Measurements from ENCODE around the gene HECTD1.
"Not testable (repeated sequence)": the region's sequence is repeated elsewhere in the genome, so short reads cannot be mapped to it uniquely, and the experiment has no call there.

Gene HECTD1

GRCh38 chr14:31196839-31197492 is 10.6 kb downstream of the HECTD1 start:
- Histone ChIP-seq H3K27me3 (ENCODE audit: control insufficient read depth in 3 of 3, insufficient read depth in 3 of 3, low read depth in 1 of 3, low read length in 3 of 3) (no peaks in the 10 kb centered on the region), H2BK5ac (ENCODE audit: low read length) (no peak overlapping the region), H2BK12ac (ENCODE audit: low read length) (no peak overlapping the region), H2AK5ac (ENCODE audit: low read depth, low read length) (no peak overlapping the region), H4K91ac (ENCODE audit: low read depth, low read length, poor library complexity) (no peak overlapping the region), H3K36me3 (replicated peaks in 1 of 2; ENCODE audit: control insufficient read depth in 2 of 2, insufficient read depth in 2 of 2, low read length in 2 of 2) (peaks cover 2 to 81% of the 10 kb centered on the region in 2 donors), H2BK15ac (ENCODE audit: low read length) (no peak overlapping the region), H3K14ac (ENCODE audit: low read length) (no peak overlapping the region), H3K9me3 (replicated peaks in 1 of 2; ENCODE audit: control insufficient read depth in 2 of 2, insufficient read depth in 1 of 2, low read depth in 1 of 2, low read length in 2 of 2) (no peaks in the 10 kb centered on the region), H3K9ac (ENCODE audit: low read depth, low read length, poor library complexity) (no peak overlapping the region), H3K23ac (ENCODE audit: low read depth, low read length, poor library complexity) (no peak overlapping the region), H3K4me3 (ENCODE audit: low read length in 2 of 2) (no peak overlapping the region), H2AFZ (ENCODE audit: low read length) (no peak overlapping the region), H4K8ac (ENCODE audit: low read depth, low read length) (no peak overlapping the region), H3K4me1 (ENCODE audit: control insufficient read depth in 2 of 2, insufficient read depth in 1 of 2, low read depth in 1 of 2, low read length in 2 of 2) (peaks cover 0 to 1% of the 10 kb centered on the region in 2 donors), H3K4me2 (ENCODE audit: insufficient read depth, low read length, poor library complexity, severe bottlenecking) (no peak overlapping the region), H3K79me1 (ENCODE audit: low read depth, low read length) (no peaks in the 10 kb centered on the region), H2BK120ac (ENCODE audit: low read depth, low read length) (no peak overlapping the region), H3K4ac (ENCODE audit: low read length) (no peak overlapping the region), H3K27ac (replicated peaks; ENCODE audit: low read length) (no peak overlapping the region), H3K18ac (ENCODE audit: low read length) (no peak overlapping the region)
- WGBS, 2 donors (ENCODE audit: extremely low coverage in 2 of 2, insufficient read length in 2 of 2, insufficient replicate concordance in 1 of 2): no CpG with 5 or more reads among the region's 8 CpGs
- DNase-seq (ENCODE audit: low spot score): no peak

GRCh38 chr14:31194661-31195060 is 12.9 kb downstream of the HECTD1 start:
- Histone ChIP-seq H3K27ac (replicated peaks; ENCODE audit: low read length) (no peak overlapping the region), H4K91ac (ENCODE audit: low read depth, low read length, poor library complexity) (no peak overlapping the region), H2BK5ac (ENCODE audit: low read length) (no peak overlapping the region), H2BK120ac (ENCODE audit: low read depth, low read length) (no peak overlapping the region), H3K36me3 (replicated peaks in 1 of 2; ENCODE audit: control insufficient read depth in 2 of 2, insufficient read depth in 2 of 2, low read length in 2 of 2) (peaks cover 2 to 80% of the 10 kb centered on the region in 2 donors), H2BK12ac (ENCODE audit: low read length) (no peak overlapping the region), H3K14ac (ENCODE audit: low read length) (no peak overlapping the region), H3K27me3 (ENCODE audit: control insufficient read depth in 3 of 3, insufficient read depth in 3 of 3, low read depth in 1 of 3, low read length in 3 of 3) (no peaks in the 10 kb centered on the region), H3K4me2 (ENCODE audit: insufficient read depth, low read length, poor library complexity, severe bottlenecking) (no peak overlapping the region), H2BK15ac (ENCODE audit: low read length) (no peak overlapping the region), H3K4me1 (ENCODE audit: control insufficient read depth in 2 of 2, insufficient read depth in 1 of 2, low read depth in 1 of 2, low read length in 2 of 2) (peaks cover 0 to 1% of the 10 kb centered on the region in 2 donors), H3K9ac (ENCODE audit: low read depth, low read length, poor library complexity) (no peak overlapping the region), H3K18ac (ENCODE audit: low read length) (no peak overlapping the region), H3K9me3 (replicated peaks in 1 of 2; ENCODE audit: control insufficient read depth in 2 of 2, insufficient read depth in 1 of 2, low read depth in 1 of 2, low read length in 2 of 2) (no peaks in the 10 kb centered on the region), H3K4me3 (ENCODE audit: low read length in 2 of 2) (no peak overlapping the region), H4K8ac (ENCODE audit: low read depth, low read length) (no peak overlapping the region), H3K79me1 (ENCODE audit: low read depth, low read length) (no peaks in the 10 kb centered on the region), H3K4ac (ENCODE audit: low read length) (no peak overlapping the region), H3K23ac (ENCODE audit: low read depth, low read length, poor library complexity) (no peak overlapping the region), H2AK5ac (ENCODE audit: low read depth, low read length) (no peak overlapping the region), H2AFZ (ENCODE audit: low read length) (no peak overlapping the region)
- no peak for DNase-seq (ENCODE audit: low spot score)

- Histone ChIP-seq H3K79me1 (ENCODE audit: low read depth, low read length) (no peaks in the 10 kb centered on the region), H3K18ac (ENCODE audit: low read length) (no peak overlapping the region), H2AFZ (ENCODE audit: low read length) (no peak overlapping the region), H3K4ac (ENCODE audit: low read length) (no peak overlapping the region), H4K8ac (ENCODE audit: low read depth, low read length) (no peak overlapping the region), H3K27ac (replicated peaks; ENCODE audit: low read length) (no peak overlapping the region), H2AK5ac (ENCODE audit: low read depth, low read length) (no peak overlapping the region), H3K9me3 (replicated peaks in 1 of 2; ENCODE audit: control insufficient read depth in 2 of 2, insufficient read depth in 1 of 2, low read depth in 1 of 2, low read length in 2 of 2) (no peaks in the 10 kb centered on the region), H2BK15ac (ENCODE audit: low read length) (no peak overlapping the region), H3K4me2 (ENCODE audit: insufficient read depth, low read length, poor library complexity, severe bottlenecking) (no peak overlapping the region), H3K36me3 (replicated peaks in 1 of 2; ENCODE audit: control insufficient read depth in 2 of 2, insufficient read depth in 2 of 2, low read length in 2 of 2) (peaks cover 2 to 76% of the 10 kb centered on the region in 2 donors), H3K23ac (ENCODE audit: low read depth, low read length, poor library complexity) (no peak overlapping the region), H3K27me3 (ENCODE audit: control insufficient read depth in 3 of 3, insufficient read depth in 3 of 3, low read depth in 1 of 3, low read length in 3 of 3) (no peaks in the 10 kb centered on the region), H2BK120ac (ENCODE audit: low read depth, low read length) (no peak overlapping the region), H3K4me3 (ENCODE audit: low read length in 2 of 2) (no peak overlapping the region), H4K91ac (ENCODE audit: low read depth, low read length, poor library complexity) (no peak overlapping the region), H3K9ac (ENCODE audit: low read depth, low read length, poor library complexity) (no peak overlapping the region), H3K4me1 (ENCODE audit: control insufficient read depth in 2 of 2, insufficient read depth in 1 of 2, low read depth in 1 of 2, low read length in 2 of 2) (peaks cover 0 to 1% of the 10 kb centered on the region in 2 donors), H2BK5ac (ENCODE audit: low read length) (no peak overlapping the region), H2BK12ac (ENCODE audit: low read length) (no peak overlapping the region), H3K14ac (ENCODE audit: low read length) (no peak overlapping the region)
- DNase-seq (ENCODE audit: low spot score): no peak
- WGBS, 2 donors (ENCODE audit: extremely low coverage in 2 of 2, insufficient read length in 2 of 2, insufficient replicate concordance in 1 of 2): no CpG with 5 or more reads among the region's 3 CpGs
These were observed 13.5 kb downstream of the HECTD1 start for GRCh38 chr14:31194095-31194494.

GRCh38 chr14:31192544-31192943 is 15.0 kb downstream of the HECTD1 start:
- not testable (repeated sequence) for H3K18ac ChIP-seq (ENCODE audit: low read length); H2BK120ac ChIP-seq (ENCODE audit: low read depth, low read length); H2AFZ ChIP-seq (ENCODE audit: low read length); H3K9me3 ChIP-seq (replicated peaks in 1 of 2; ENCODE audit: control insufficient read depth in 2 of 2, insufficient read depth in 1 of 2, low read depth in 1 of 2, low read length in 2 of 2); H4K8ac ChIP-seq (ENCODE audit: low read depth, low read length); H2BK5ac ChIP-seq (ENCODE audit: low read length); H3K4ac ChIP-seq (ENCODE audit: low read length); DNase-seq (ENCODE audit: low spot score); H3K27me3 ChIP-seq (ENCODE audit: control insufficient read depth in 3 of 3, insufficient read depth in 3 of 3, low read depth in 1 of 3, low read length in 3 of 3); H2BK15ac ChIP-seq (ENCODE audit: low read length); H3K27ac ChIP-seq (replicated peaks; ENCODE audit: low read length); H3K4me3 ChIP-seq (ENCODE audit: low read length in 2 of 2); H3K14ac ChIP-seq (ENCODE audit: low read length); H2BK12ac ChIP-seq (ENCODE audit: low read length); H3K4me2 ChIP-seq (ENCODE audit: insufficient read depth, low read length, poor library complexity, severe bottlenecking); H3K23ac ChIP-seq (ENCODE audit: low read depth, low read length, poor library complexity); H3K4me1 ChIP-seq (ENCODE audit: control insufficient read depth in 2 of 2, insufficient read depth in 1 of 2, low read depth in 1 of 2, low read length in 2 of 2); H3K9ac ChIP-seq (ENCODE audit: low read depth, low read length, poor library complexity); H2AK5ac ChIP-seq (ENCODE audit: low read depth, low read length); H3K79me1 ChIP-seq (ENCODE audit: low read depth, low read length); H4K91ac ChIP-seq (ENCODE audit: low read depth, low read length, poor library complexity)
- no CpG with 5 or more reads among the region's 8 CpGs for WGBS, 2 donors (ENCODE audit: extremely low coverage in 2 of 2, insufficient read length in 2 of 2, insufficient replicate concordance in 1 of 2)
- peaks cover 2 to 68% of the 10 kb centered on the region in 2 donors for H3K36me3 ChIP-seq (replicated peaks in 1 of 2; ENCODE audit: control insufficient read depth in 2 of 2, insufficient read depth in 2 of 2, low read length in 2 of 2)
